ENCODE measurements around the gene STIMATE.

Gene STIMATE

DNA sequence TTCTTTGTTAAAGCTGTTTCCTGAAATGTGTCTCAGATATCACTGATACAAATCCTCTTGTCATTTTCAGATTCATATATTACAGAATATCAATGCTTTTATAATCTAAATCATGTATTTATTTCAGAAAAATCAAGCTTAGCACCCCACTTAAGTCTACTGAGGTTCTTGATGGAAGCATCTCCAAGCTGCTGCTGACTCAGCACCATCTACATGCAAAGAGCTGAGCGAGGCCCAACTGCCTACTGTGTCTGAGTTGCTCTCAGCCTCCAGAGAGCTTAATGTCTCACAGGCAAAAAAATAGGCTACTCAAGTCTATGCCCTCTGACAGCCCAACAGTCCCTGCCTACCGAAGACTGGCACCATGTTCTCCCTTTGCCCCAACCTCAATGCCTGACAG lies 29.2 kb upstream of the STIMATE start (continued):
- TF ChIP-seq ZNF670 (tag by site-specific recombination; IDR thresholded peaks at IDR 0.05; ENCODE audit: low read depth) (no peak), ZNF157 (tag by site-specific recombination; IDR thresholded peaks at IDR 0.05) (no peak), ZNF76 (tag by site-specific recombination; IDR thresholded peaks at IDR 0.05; ENCODE audit: borderline replicate concordance, low read depth) (no peak), ZSCAN18 (tag by site-specific recombination; IDR thresholded peaks at IDR 0.05) (no peak), TCF7L2 (IDR thresholded peaks at IDR 0.05; ENCODE audit: borderline replicate concordance, low read depth, low read length) (no peak), ZNF561 (tag by site-specific recombination; IDR thresholded peaks at IDR 0.05; ENCODE audit: borderline replicate concordance) (no peak)

DNA sequence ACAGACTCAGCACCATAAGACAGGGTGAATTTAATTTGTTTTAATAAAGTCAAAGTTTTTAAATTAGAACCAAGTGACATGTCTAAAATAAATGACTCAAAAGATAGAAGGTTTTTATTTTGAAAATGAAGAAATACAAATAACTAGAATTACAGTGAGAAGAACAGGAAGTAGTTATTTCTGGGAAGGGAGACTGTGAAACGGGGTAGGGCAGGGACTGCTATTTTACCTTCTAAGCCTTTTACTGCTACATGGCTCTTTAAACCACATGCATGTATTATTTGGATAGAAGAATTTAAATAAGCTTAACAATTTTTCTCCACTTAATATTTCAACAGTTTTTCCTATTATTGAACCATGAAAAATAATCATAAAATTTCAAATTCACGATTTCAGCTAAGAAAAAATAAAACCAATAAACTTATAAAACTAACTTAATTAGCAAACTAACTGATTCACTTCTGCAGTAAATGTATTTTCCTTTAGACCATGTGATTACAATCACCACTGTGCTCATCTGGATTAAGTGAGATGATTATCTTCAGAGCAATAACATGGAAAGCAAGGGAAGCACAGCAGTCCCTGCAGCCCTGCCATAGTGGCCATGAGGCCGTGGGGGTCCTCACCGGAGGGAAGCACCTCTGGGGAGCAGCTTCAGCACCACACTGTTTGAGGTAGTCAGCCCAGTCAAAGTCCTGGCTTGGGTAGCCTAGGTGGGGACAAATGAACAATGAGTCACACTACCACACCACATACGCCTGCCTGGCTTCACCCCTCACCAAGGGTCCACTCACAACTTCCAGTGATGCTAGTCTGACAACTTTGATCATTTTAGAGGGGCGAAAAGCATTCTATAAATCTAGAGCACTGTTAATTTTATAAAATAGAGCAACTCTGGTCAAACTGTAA lies 28.3 kb upstream of the STIMATE start:
- H3K4me1 ChIP-seq (ENCODE audit: control insufficient read depth, insufficient read depth, low read length) = no peaks in the 10 kb centered on the region
- no peak overlapping the region for H3K4me3 ChIP-seq (ENCODE audit: low read depth, low read length)
- no peaks in the 10 kb centered on the region for H3K9me3 ChIP-seq (ENCODE audit: control insufficient read depth, insufficient read depth, low read depth, low read length)
- POLR2A ChIA-PET = no interaction called here
- CTCF ChIA-PET = interaction anchor here (0.6 to 1.3 kb wide), 3 partner anchors 9 to 13 kb away, joined by 3 read pairs; no protein-coding TSS in a partner anchor
- TF ChIP-seq ZNF311 (tag by site-specific recombination; IDR thresholded peaks at IDR 0.05; ENCODE audit: borderline replicate concordance) (no peak), GLI2 (tag by site-specific recombination; IDR thresholded peaks at IDR 0.05; ENCODE audit: borderline replicate concordance, low read depth) (no peak), ZNF777 (tag by site-specific recombination; IDR thresholded peaks at IDR 0.05; ENCODE audit: borderline replicate concordance) (no peak), ZNF324 (tag by site-specific recombination; IDR thresholded peaks at IDR 0.05) (no peak), ZIC2 (tag by site-specific recombination; IDR thresholded peaks at IDR 0.05) (peak; percentile 91), ZNF596 (tag by site-specific recombination; IDR thresholded peaks at IDR 0.05) (no peak)
- TF ChIP-seq, protein P1, sequence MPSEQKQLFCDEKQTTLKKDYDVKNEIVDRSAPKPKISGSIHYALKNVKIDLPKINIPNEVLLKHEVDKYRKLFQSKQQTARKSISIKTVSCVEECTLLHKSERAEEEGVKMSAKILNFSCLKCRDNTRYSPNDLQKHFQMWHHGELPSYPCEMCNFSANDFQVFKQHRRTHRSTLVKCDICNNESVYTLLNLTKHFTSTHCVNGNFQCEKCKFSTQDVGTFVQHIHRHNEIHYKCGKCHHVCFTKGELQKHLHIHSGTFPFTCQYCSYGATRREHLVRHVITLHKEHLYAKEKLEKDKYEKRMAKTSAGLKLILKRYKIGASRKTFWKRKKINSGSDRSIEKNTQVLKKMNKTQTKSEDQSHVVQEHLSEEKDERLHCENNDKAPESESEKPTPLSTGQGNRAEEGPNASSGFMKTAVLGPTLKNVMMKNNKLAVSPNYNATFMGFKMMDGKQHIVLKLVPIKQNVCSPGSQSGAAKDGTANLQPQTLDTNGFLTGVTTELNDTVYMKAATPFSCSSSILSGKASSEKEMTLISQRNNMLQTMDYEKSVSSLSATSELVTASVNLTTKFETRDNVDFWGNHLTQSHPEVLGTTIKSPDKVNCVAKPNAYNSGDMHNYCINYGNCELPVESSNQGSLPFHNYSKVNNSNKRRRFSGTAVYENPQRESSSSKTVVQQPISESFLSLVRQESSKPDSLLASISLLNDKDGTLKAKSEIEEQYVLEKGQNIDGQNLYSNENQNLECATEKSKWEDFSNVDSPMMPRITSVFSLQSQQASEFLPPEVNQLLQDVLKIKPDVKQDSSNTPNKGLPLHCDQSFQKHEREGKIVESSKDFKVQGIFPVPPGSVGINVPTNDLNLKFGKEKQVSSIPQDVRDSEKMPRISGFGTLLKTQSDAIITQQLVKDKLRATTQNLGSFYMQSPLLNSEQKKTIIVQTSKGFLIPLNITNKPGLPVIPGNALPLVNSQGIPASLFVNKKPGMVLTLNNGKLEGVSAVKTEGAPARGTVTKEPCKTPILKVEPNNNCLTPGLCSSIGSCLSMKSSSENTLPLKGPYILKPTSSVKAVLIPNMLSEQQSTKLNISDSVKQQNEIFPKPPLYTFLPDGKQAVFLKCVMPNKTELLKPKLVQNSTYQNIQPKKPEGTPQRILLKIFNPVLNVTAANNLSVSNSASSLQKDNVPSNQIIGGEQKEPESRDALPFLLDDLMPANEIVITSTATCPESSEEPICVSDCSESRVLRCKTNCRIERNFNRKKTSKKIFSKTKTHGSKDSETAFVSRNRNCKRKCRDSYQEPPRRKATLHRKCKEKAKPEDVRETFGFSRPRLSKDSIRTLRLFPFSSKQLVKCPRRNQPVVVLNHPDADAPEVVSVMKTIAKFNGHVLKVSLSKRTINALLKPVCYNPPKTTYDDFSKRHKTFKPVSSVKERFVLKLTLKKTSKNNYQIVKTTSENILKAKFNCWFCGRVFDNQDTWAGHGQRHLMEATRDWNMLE (tag by site-specific recombination; conservative IDR thresholded peaks at IDR 0.05; ENCODE audit: low read depth) = no peak
- H3K27ac ChIP-seq (ENCODE audit: extremely low read depth, low read depth, low read length) = no peak overlapping the region
- H3K36me3 ChIP-seq (ENCODE audit: control insufficient read depth in 2 of 2, insufficient read depth in 1 of 2, low read length in 2 of 2) = peaks cover 0 to 35% of the 10 kb centered on the region in 2 experiments; a peak in 2 of 3 replicates

GRCh38 chr3:52923963-52924362 lies 26.6 kb upstream of the STIMATE start:
- CTCF ChIA-PET = no interaction called here
- TF ChIP-seq ZSCAN5A (tag by site-specific recombination; IDR thresholded peaks at IDR 0.05) (no peak), ZNF221 (tag by site-specific recombination; IDR thresholded peaks at IDR 0.05; ENCODE audit: borderline replicate concordance) (no peak), REPIN1 (tag by site-specific recombination; IDR thresholded peaks at IDR 0.05; ENCODE audit: low read depth) (no peak), ZNF398 (tag by site-specific recombination; IDR thresholded peaks at IDR 0.05) (no peak), ZNF146 (tag by site-specific recombination; IDR thresholded peaks at IDR 0.05) (no peak), PBX3 (CRISPR knock-in tag; IDR thresholded peaks at IDR 0.05) (no peak), ZNF132 (tag by site-specific recombination; IDR thresholded peaks at IDR 0.05; ENCODE audit: borderline replicate concordance) (no peak)

More at GRCh38 chr3:52923963-52924362, 26.6 kb upstream of the STIMATE start:
- H3K36me3 ChIP-seq (ENCODE audit: control insufficient read depth in 2 of 2, insufficient read depth in 1 of 2, low read length in 2 of 2) = peaks cover 0 to 45% of the 10 kb centered on the region in 2 experiments; a peak in 2 of 3 replicates
- no peak overlapping the region for H3K4me3 ChIP-seq (ENCODE audit: low read depth, low read length)
- no peaks in the 10 kb centered on the region for H3K4me1 ChIP-seq (ENCODE audit: control insufficient read depth, insufficient read depth, low read length)
- no peaks in the 10 kb centered on the region for H3K9me3 ChIP-seq (ENCODE audit: control insufficient read depth, insufficient read depth, low read depth, low read length)
- POLR2A ChIA-PET = no interaction called here
- no peak overlapping the region for H3K27ac ChIP-seq (ENCODE audit: extremely low read depth, low read depth, low read length)

Data from HEK293 (cell line).